Measurements from ENCODE around the gene MIEF2.
A peak's percentile ranks its signal among the peaks of the same experiment; 100 is the strongest.
"Not testable (repeated sequence)": the region's sequence is repeated elsewhere in the genome, so short reads cannot be mapped to it uniquely, and the experiment has no call there.

MIEF2 gene, protein sequence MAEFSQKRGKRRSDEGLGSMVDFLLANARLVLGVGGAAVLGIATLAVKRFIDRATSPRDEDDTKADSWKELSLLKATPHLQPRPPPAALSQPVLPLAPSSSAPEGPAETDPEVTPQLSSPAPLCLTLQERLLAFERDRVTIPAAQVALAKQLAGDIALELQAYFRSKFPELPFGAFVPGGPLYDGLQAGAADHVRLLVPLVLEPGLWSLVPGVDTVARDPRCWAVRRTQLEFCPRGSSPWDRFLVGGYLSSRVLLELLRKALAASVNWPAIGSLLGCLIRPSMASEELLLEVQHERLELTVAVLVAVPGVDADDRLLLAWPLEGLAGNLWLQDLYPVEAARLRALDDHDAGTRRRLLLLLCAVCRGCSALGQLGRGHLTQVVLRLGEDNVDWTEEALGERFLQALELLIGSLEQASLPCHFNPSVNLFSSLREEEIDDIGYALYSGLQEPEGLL

DNA sequence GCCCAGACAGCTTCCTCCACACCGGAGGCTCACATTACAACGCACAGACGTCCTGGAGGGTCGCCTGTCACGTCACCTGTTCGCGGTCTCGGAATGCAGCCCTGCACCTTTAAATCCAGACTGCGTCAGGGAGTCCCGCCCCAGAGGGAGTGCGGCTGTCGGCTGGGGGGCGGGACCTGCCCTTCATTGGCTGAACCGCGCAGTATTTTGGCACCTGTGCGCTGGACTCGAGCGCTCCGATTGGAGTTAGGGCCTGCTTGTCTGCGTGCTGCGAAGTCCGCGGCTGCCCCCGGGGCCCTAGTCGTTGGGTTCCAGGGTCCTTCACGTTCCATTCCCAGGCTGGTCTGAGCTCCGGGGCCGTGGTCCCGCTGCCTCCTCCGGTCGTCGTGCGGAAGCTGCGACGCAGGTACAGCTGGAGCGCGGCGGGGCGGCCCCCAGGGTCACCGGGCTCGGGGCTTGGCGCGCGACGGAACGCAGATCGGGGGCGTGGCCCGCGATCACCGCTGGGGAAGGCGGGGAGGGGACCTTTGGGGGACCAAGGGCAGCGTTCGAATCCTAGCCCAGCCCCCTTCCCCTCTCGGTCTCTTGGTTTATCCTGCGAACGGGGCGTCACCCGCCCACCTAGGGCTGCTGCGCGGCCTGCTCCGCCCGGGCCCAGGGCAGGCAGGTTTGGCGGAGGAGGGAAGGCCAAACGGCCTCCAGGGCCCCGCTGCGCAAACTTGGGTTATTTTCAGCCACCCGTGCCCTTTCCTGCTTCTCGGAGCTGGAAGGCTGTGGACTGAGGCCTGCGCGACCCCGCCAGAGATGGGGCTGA is at the start of gene MIEF2:
Gene MIEF2, plus strand, starts transcription at position 331 of the 814 bp plus-strand sequence. CDS start 2,059 bp downstream, outside the sequence.
- peak; percentile 87 to 92 for DNase-seq (ENCODE audit: low read depth in 2 of 2)

DNA sequence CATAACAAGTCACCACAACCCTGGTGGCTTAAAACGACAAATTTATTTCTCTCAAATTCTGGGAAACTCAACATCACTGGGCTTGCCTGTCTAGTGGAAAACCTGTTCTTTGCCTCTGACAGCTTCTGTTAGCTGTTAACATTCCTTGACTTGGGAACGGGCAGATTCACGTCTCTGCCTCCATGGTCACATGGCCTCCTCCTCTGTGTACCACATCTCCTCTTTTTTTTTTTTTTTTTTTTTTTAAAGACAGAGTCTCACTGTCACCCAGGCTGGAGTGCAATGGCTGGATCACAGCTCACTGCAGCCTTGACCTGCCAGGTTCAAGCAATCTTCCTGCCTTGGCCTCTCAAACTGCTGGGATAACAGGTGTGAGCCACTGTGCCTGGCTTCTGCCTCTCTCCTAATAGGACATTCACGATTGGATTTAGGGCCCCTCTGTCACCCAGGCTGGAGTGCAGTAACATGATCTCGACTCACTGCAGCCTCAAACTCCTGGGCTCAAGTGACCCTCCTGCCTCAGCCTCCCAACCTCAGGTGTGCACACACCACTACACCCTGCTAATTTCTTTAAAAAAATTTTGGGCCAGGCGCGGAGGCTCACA is 46.7 kb upstream of the MIEF2 start:
- DNase-seq (ENCODE audit: low read depth in 2 of 2) = no peak

DNA sequence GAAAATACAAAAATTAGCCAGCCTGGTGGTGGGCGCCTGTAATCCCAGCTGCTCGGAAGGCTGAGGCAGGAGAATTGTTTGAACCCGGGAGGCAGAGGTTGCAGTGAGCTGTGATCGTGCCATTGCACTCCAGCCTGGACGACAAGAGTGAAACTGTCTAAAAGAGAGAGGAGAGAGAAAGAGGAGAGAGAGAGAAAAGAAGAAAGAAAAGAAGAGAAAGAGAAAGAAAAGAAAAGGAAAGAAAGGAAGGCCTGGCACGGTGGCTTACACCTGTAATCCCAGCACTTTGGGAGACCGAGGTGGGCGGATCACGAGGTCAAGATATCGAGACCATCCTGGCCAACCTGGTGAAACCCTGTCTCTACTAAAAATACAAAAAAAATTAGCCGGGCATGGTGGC is 43.6 kb upstream of the MIEF2 start:
- not testable (repeated sequence) for DNase-seq (ENCODE audit: low read depth in 2 of 2)

DNA sequence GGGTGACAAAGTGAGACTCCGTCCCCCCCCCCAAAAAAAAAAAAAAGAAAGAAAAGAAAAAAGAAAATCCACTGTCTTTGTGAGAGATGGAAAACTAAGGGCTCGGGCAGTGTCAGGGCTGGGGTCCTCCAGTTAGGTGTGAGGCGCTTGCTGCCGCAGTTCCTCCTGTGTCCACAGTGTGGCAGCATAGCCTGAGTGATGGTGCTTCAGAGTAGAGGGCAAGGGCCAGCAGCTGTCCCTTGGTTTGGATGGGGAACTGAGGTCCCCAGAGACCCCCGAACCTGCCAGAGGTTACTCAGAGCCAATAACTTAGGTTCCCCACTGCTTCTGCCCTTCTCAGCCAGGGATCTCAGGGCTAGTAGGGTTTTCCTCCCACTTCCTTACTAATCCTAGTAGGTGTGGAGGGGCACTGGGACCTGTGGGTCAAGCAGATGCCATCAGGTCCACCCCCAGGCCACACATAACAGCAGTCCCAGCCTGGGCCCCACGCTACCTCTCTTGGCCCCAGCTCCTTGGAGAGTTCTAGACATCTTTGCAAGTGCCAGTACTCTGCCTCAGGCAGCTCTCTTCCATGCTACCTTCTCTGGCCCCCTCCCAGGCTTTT is 42.9 kb upstream of the MIEF2 start:
- DNase-seq (ENCODE audit: low read depth in 2 of 2) = peak; percentile 51 to 67

DNA sequence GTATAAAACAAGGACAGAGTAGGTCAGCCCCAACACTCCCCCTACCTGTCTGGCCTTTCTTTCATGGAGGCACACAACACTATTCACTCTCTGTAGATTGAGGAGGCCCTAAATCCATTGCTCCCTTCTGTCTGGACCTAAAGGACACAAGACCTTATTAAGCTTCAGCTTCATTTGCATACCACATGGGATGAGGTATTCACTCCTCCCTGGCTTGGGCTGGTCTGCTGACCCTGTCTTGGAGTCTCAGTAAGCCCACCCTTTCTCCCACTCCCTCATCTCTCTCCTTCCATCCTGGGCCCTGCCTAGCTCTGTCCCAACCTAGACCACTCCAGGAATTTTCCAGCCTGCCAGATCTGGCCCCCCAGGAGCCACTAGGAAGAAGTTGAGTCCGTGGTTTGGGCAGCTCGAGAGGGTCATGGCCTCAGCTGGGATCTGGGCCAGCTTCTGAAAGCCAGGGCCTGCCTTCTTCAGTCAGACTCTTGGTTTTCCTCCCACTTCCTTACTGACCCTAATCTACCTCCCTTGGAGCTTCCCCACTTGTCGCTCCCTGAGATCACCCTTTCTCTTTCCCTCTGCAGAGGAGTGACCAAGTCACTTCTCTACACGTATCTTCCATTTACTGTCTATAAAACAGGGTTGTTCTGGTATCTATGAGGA is 41.6 kb upstream of the MIEF2 start:
- no peak for DNase-seq (ENCODE audit: low read depth in 2 of 2)

DNA sequence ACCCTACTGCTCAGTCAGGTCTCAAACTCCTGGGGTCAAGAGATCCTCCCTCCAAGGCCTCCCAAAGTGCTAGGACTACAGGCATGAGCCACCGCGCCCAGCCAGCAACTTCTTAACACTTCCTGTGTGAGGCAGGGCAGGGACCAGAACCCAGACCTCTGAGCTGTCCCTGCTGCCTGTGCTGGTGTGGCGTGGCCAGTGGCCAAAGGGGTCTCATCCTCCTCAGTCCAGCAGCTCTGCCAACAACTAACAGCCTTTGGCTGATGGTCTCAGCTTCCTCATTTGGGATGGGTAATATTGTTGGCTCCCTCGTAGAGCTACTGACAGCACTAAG is 36.4 kb upstream of the MIEF2 start:
- DNase-seq (ENCODE audit: low read depth in 2 of 2) = no peak

DNA sequence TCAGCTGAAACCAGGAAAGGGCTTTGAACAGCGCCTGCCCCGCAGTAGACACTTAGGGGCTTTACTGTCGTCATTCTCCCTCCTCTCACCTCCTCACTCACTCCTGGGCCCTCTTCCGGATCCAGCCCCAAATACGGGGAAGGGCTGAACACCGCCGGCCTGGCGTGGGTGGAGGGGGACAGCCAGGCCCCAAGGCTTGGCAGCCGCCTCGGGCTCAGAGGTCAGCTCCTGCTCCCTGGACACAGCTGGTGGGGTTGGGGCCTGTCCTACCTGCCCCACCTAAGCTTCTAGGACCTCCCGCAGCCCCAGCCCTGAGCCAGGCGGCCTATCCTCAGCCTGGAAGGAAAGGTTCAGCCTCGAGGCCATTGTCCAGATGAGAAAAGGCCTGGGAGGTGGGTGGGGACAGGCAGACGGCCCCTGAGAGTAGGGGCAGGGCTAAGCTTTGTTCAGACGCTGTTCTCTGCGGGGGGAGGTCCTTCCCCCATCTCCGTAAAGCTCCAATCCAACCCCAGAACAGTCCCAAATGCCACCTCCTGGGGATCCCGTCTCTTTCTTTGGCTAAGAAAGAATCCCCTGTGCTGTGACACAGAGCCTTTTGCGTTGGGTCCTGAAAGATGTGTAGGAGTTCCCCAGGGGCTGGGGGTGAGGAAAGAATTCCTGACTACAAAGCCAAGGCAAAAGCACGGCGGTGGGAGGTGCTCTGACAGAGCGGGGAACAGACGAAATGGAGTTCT is 35.9 kb upstream of the MIEF2 start:
- DNase-seq (ENCODE audit: low read depth in 2 of 2) = no peak

DNA sequence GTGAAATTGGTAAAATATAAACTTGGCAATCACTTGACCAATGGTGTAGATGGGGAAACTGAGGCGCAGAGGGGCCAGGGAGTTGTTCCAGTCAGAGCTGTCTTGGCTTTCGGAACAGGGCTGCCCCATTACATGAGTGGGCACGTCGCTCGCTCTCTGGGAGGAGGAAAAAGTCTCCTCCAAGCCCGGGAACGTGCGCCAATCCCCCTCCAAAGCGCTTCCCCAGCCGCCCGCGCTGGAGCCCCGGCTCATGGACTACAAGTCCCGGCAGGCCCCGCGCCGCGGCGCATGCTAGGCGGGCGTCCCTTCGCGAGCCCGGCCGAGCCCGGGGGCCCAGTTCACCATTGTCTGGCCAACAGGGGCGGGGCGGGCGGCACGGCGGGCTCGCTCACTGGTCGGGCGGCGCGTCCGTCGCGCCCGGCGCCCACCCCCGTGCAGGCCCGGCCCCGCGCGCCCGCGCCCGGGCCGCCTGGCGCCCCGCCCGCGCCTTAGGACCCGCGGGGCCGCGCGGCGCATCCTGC is 35.3 kb upstream of the MIEF2 start, which contains the start of gene LLGL1:
Gene LLGL1, plus strand, starts transcription at position 515 of the 521 bp plus-strand sequence. CDS start 48 bp downstream, outside the sequence.
- DNase-seq (ENCODE audit: low read depth in 2 of 2) = peak; percentile 93 to 96

DNA sequence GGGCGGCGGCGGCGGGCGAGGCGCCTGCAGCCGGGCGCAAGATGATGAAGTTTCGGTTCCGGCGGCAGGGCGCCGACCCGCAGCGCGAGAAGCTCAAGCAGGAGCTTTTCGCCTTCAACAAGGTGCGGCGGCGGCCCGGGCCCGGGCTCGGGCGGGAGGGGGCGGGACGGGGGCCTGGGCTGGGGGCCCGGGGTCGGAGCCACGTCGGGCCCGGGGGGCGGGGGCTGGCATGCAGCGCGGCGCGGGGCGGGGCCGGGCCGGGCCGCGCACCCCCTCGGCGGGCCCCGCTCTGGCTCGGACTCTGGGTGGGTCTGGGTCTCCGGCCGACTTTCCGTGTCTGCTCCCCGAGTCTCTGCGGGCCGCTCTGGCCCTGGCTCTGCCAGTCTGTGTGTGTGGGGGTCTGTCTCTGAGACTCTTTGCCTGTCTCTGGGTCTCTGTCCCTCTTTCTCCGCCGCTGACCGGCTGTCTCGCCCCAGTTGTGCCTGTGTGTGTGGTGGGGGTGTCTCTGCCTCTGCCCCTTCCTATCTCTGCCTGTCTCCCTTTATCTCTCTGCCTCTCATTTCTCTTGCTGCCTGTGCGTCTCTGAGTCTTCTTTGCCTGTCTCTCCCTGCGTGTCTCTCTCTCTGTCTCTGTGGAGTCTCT is 34.7 kb upstream of the MIEF2 start:
- DNase-seq (ENCODE audit: low read depth in 2 of 2) = no peak

DNA sequence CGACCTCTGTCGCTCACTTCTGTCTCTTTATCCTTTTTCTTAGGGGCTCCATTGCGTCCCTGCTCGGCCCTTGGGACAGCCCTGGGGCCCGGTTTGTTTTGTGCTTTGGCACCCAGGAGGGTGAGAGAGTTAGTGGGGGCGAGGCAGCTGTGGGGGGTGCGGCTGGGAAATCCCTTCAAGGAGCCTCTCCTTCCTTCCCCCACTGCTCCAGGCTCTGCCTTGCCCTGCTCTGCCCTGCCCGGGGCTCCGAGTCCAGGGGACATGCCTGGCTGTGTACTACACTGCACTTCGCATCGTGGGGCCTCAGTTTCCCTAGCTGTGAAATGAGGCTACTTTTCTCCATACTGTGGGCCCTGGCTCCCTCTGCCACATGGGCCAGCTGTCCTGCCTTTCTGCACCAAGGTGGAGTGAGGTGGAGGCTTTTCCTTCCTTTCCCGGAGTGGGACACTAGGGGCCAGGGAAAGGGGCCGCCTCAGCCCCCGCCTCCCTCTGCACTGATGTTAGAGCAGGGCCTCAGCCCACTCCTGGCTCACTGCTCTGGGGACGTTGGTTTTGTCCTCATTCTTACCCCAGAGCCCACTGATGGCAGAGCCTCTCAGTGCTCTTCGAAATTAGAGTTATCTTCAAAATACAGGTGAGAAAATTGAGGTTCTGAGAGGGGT is 34.0 kb upstream of the MIEF2 start:
- DNase-seq (ENCODE audit: low read depth in 2 of 2) = no peak

DNA sequence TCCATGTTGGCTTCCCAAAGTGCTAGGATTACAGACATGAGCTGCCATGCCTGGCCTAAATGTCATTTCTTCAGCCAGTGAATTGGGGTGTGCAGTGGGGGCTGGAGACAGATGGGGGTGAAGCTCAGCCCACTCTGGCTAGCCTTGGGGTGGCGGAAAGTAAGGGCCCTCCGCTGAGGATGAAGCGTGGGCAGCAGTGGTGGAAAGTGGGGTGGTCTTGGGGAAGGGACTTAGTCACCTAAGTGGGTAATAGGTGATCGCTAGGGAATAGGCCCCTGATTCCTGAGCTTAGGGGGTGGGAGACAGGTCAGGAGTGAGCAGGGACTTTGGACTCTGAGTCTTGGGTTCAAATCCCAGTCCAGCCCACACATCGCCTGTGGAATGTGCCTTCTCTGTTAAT is 32.8 kb upstream of the MIEF2 start:
- no peak for DNase-seq (ENCODE audit: low read depth in 2 of 2)

DNA sequence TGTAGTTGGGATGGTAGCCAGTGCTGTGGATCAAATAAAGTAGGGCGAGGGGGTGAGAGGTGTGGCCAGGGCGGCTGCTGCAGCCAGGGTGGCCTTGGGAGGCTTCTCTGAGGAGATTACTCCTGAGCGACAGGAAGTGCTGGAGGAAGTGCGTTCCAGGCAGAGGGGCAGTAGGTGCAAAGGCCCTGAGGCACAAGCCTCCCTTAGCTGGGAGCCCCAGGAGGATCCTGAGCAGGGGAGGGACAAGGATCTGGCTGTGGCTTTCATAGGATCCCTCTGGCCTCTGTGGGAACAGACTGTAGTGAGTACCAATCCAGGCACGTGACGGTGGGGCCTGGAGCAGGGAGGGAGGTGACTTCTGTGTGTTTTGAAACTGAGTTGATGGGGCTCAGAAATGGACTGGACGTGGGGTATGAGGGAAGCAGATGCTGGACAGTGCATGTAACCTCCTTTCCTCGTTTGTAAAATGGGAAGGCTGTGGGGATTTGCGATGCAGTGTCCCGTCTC is 32.2 kb upstream of the MIEF2 start:
- no peak for DNase-seq (ENCODE audit: low read depth in 2 of 2)

DNA sequence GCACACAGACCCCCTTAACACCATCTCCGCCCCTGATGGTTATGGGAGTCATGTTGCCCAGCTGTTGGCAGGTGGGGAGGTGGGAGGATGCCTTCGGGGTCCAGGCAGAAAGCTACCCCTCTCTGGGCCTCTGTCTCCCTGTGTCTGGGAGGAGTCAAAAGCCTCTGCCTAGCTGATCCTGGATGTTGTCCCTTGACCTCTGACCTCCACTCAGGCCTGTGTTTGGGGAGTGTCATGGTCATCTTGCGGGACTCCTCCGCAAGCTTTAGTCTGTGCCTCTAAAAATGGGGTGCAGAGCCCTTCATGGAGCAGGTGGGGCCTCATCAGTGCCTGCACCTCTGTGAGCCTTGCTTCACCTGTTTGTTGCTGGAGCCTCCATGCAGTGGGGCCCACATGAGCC is 31.2 kb upstream of the MIEF2 start:
- no peak for DNase-seq (ENCODE audit: low read depth in 2 of 2)

DNA sequence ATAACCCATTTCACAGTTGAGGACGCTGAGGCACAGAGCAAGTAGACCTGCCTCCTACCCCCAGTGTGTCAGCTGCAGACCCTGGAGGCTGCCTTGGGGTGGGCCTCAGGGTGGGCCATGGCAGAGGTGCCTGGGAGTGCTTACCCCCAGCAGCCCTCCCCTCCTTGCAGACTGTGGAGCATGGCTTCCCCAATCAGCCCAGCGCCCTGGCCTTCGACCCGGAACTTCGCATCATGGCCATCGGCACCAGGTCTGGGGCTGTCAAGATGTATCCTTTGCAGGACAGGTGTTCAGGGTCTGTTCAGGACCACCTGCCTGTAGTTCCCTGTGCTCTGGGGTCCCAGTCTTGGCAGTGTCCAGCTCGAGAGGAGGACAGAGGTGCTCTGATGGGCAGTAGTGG is 30.7 kb upstream of the MIEF2 start:
- DNase-seq (ENCODE audit: low read depth in 2 of 2) = no peak

DNA sequence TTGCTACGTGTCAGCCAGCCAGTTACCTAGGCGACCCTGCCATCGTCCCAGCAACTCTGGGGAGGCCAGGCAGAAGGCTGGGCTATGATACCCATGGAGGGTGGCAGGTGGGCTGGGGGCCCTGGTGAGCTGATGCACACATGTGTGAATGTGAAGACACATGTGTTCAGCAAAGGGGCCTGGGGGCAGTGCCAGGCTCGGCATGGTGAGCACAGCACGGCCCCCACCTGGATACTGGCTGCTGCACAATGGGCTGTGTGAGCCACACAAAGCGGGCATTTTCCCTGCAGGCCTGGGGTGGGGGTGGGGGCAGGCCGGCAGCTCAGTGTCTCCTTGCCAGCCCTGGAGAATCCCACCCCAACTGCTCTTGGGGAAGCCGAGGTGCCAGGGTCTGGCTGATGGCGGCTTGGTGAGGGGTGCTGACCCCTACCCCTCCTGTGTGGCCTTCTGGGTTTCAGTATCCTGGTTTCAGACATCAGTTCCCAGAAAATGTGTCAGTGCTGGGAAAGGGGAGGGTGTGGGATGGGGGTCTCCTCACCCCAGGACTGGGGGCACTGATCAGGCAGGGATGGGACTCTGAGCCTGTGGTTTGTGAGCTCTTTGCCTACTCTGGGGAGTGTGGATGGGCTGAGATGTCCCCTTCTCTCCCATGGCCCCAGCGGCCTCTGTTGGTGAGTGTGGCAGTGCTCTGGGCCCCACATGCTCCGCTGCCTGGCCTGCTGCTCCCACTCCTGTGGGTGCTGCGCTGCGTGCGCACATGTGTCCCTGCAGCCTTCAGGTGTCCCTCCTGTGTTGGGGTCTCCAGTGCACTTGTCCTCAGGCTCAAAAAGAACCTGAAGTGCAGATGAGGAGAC is 29.9 kb upstream of the MIEF2 start:
- no peak for DNase-seq (ENCODE audit: low read depth in 2 of 2)

DNA sequence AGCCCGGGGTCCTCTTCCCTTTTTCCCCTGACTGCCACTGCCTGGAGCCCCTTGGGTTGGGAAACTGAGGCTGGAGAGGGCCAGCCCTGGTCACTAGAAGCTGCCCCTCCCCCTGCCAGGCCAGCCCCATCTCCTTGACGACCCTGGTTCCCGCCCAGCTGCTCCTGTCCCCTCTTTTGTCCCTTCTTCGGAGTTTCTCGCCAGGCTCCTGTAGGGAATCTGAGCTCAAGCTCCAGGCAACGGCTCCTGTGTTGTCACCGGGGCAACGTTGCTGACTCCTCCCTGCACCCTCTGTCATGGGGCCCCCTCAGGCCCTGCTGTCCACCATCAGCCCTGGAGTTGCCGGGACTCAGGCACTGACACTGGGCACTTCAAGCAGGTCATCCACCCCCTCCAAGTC is 29.3 kb upstream of the MIEF2 start:
- DNase-seq (ENCODE audit: low read depth in 2 of 2) = no peak

DNA sequence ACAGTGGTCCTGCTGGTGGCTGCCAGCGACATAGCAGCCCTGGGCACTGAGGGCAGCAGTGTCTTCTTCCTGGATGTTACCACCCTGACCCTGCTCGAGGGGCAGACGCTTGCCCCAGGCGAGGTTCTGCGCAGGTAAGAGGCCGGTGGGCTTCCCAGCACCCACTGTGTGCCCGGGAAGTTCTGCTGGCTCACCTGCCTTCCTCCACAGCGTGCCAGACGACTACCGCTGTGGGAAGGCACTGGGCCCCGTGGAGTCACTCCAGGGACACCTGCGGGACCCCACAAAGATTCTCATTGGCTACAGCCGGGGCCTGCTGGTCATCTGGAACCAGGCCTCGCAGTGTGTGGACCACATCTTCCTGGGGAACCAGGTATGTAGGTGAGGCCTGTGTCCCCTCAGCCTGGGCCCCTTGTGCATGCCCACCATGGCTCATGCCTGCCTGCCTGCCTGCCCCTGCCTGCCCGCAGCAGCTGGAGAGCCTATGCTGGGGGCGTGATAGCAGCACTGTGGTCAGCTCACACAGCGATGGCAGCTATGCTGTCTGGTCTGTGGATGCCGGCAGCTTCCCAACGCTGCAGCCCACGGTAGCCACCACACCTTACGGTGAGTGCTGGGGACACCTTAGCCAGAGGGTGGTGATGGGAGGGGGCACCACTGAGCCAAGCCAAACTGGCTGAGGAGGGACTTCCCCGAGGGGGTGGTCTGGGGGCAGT is 26.5 kb upstream of the MIEF2 start:
- no peak for DNase-seq (ENCODE audit: low read depth in 2 of 2)
